Stimulated activated naive B cell treated with anti-CD40 and anti-IgM and Interleukin-4, amounts not matched to agents 10 μg/mL and 1 μg/mL and 100 μg/mL, for 72 hours (primary cell): ENCODE data around the gene ACVR1B.

Experiments
- ATAC-seq, 2 donors: fragments of 150-1000 bp; cut with Tn5 transposase; replicated peaks; 2 replicates each; pipeline ENCODE4 v1.10.0; 2021; ENCODE audit warnings: moderate library complexity in 1 of 2
- DNase-seq: peaks from one replicate; pipeline ENCODE4 v3.0.0; 2021
- H3K27ac Mint-ChIP-seq: one replicate; pipeline ENCODE4 v1.8.0; 2022; ENCODE audit warnings: mild to moderate bottlenecking, mixed read lengths
- H3K27me3 Mint-ChIP-seq, 2 donors: one replicate each; pipeline ENCODE4 v1.8.0; 2022; ENCODE audit warnings: mixed read lengths in 2 of 2
- H3K36me3 Mint-ChIP-seq, 2 donors: one replicate each; pipeline ENCODE4 v1.8.0; 2022; ENCODE audit warnings: mixed read lengths in 2 of 2, mild to moderate bottlenecking in 1 of 2
- H3K4me1 Mint-ChIP-seq, 2 donors: one replicate each; pipeline ENCODE4 v1.8.0; 2022; ENCODE audit warnings: mixed read lengths in 2 of 2, mild to moderate bottlenecking in 1 of 2
- H3K4me3 Mint-ChIP-seq, 2 donors: one replicate each; pipeline ENCODE4 v1.8.0; 2022; ENCODE audit warnings: mild to moderate bottlenecking in 2 of 2, mixed read lengths in 2 of 2, moderate library complexity in 1 of 2
- H3K9me3 Mint-ChIP-seq, 2 donors: one replicate each; pipeline ENCODE4 v1.8.0; 2022; ENCODE audit warnings: mixed read lengths in 2 of 2, mild to moderate bottlenecking in 1 of 2

Gene ACVR1B

DNA sequence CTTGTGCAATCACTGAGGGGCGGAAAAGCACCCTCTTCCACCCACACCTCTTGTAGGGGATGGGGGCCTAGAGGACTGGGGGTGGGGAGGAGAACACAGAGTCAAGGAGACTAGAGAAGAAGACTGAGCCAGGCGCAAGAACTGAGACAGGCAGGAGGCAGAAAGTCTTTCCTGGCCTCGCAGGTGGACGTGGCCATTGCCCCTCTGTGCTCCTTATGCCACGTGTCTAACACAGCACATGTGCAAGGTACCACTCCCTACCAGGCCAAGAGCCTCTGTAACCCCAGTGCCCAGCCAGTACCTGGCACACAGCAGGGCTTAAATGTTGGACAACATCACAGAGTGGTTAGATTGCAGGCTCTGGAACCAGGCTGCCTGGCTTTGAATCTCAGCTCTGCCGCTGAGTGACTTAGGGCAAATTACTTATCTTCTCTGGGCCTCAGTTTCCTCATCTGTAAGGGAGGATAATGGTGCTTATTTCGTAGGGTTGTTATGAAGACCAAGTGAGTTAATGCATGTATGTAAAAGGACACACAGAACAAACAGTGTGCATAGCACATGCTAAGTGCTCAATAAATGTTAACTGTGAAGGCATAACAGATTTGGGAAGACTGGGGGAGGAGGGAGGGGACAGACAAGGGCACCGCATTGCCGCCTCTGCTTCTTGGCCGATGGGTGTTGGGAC, 53.9 kb downstream of the ACVR1B start:
- Mint-ChIP-seq H3K9me3 (no peaks in the 10 kb centered on the region), H3K4me1 (peaks cover 46 to 67% of the 10 kb centered on the region in 2 donors), H3K4me3 (peak overlapping the region; percentile 93 to 97), H3K27ac (peak overlapping the region; percentile 99), H3K27me3 (no peaks in the 10 kb centered on the region), H3K36me3 (peaks cover 11 to 31% of the 10 kb centered on the region in 2 donors)
- no peak for ATAC-seq
- DNase-seq = no peak

DNA sequence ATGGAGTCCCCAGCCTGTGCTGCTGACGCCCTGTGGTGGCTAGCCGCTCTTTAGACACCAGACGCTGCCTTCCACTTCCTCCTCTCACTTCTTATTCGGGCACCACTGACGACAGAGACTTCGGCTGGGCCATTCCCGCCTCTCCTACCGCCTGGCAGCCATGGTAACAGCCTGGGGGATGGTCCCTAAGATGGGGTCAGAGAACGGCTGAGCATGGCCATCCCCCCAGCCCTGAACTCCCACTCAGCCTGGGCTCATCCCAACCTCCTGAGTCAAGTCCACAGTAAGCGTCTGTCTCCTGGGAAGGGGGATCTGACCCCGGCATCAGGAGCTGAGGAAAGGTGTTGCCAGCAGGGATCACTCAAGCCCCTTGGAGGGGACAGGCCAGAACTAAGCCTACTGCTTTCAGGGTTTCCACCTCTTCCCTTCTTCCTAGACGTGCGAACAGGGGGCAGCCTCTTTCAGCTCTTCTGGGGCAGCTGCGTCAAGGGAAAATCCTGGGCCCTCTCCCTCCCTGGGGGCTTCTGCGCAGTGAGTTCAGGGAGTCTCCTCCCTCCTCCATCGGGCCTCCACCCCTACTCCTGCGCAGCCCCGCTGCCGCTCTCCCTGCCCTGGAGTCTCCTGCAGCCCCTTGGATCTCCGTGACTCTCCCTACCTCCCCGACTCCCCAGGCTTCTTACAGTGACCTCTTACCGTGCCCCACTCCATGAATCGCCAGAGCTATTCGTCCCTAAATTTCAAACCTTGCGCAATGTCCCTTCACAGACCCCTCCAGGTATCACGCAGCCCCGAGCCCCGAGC, 54.6 kb downstream of the ACVR1B start:
- Mint-ChIP-seq H3K4me1 (peaks cover 46 to 75% of the 10 kb centered on the region in 2 donors), H3K36me3 (peaks cover 13 to 37% of the 10 kb centered on the region in 2 donors), H3K27ac (peak overlapping the region; percentile 99), H3K9me3 (no peaks in the 10 kb centered on the region), H3K4me3 (peak overlapping the region; percentile 93 to 97), H3K27me3 (no peaks in the 10 kb centered on the region)
- peak; percentile 84 for ATAC-seq
- peak; percentile 90 for DNase-seq

- H3K9me3 Mint-ChIP-seq = no peaks in the 10 kb centered on the region
- peak; percentile 87 for DNase-seq
- peak; percentile 39 to 60 for ATAC-seq
- H3K27ac Mint-ChIP-seq = peak within 1 kb of the TSS; percentile 99
- peaks cover 13 to 40% of the 10 kb centered on the region in 2 donors for H3K36me3 Mint-ChIP-seq
- no peaks in the 10 kb centered on the region for H3K27me3 Mint-ChIP-seq
- H3K4me1 Mint-ChIP-seq = peaks cover 46 to 77% of the 10 kb centered on the region in 2 donors
- H3K4me3 Mint-ChIP-seq = peak within 1 kb of the TSS; percentile 96 to 97
Observed at GRCh38 chr12:52006726-52007157, 55.2 kb downstream of the ACVR1B start, which contains the start of gene TAMALIN. TAMALIN (plus strand) TSS chr12:52006946; CDS start chr12:52007020, 74 bp downstream.

- H3K9me3 Mint-ChIP-seq = no peaks in the 10 kb centered on the region
- peak overlapping the region; percentile 96 to 97 for H3K4me3 Mint-ChIP-seq
- DNase-seq = peak; percentile 54
- peak overlapping the region; percentile 98 for H3K27ac Mint-ChIP-seq
- H3K36me3 Mint-ChIP-seq = peaks cover 13 to 43% of the 10 kb centered on the region in 2 donors
- H3K27me3 Mint-ChIP-seq = no peaks in the 10 kb centered on the region
- ATAC-seq = peak; percentile 22 to 30
- H3K4me1 Mint-ChIP-seq = peaks cover 46 to 77% of the 10 kb centered on the region in 2 donors
Observed at GRCh38 chr12:52007158-52007921, 55.8 kb downstream of the ACVR1B start.

DNA sequence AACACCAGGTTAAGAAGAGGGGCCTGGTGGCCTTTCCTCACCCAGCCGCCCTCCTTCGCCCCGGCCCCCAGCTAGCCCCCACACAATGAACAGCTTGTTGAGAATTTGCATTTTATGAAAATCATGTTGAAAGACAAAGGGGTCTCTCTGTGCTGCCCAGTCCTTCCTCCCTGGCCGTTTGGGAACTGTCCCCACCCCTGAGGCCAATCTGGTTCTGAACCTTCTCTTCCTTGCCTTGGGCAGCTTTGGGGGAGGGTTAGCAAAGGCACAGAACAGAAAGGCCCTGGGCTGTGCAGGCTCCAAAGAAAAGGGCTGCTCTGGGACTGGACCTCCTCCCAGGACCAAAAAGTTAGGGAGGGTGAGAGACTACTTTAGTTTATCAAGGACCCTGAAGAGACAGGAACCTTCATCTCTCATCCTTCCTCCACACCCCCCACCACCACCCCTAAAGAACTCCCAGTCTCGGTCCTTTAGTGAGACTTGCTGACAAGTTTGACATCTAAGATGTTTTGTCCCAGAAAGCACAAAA, 56.5 kb downstream of the ACVR1B start:
- peaks cover 46 to 77% of the 10 kb centered on the region in 2 donors for H3K4me1 Mint-ChIP-seq
- H3K27ac Mint-ChIP-seq = peak overlapping the region; percentile 98
- DNase-seq (no peak), ATAC-seq (no peak)
- H3K9me3 Mint-ChIP-seq = no peaks in the 10 kb centered on the region
- H3K36me3 Mint-ChIP-seq = peaks cover 13 to 43% of the 10 kb centered on the region in 2 donors
- peak overlapping the region; percentile 96 to 97 for H3K4me3 Mint-ChIP-seq
- H3K27me3 Mint-ChIP-seq = no peaks in the 10 kb centered on the region

- H3K4me3 Mint-ChIP-seq = peak overlapping the region; percentile 96 to 97
- no peaks in the 10 kb centered on the region for H3K27me3 Mint-ChIP-seq
- H3K4me1 Mint-ChIP-seq = peaks cover 38 to 66% of the 10 kb centered on the region in 2 donors
Observed at GRCh38 chr12:52009081-52009751, 57.7 kb downstream of the ACVR1B start.

DNA sequence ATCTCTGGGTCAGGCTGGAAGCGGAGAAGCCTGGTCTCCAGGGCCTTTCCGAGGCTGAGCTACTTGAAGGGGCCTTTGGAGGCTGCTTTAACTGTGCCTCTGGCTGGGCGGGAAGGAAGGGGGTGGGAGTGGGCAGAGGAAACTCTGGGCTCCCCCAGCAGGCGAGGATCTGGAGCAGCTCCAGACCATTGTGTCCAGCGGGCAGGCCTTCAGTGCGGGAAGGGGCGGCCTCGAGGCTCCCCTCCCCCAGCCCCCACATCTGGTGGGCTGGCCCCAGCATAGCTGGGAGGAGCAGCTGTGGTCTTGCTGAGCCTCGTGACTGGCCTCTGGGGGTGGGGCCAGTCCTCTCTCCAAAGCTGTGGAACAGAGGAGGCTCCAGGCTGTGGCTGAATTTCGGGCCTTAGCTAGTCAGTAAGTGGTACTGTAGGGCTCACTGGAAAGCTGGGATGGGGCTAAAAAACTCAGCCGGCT, 58.7 kb downstream of the ACVR1B start:
- no peak for DNase-seq
- no peaks in the 10 kb centered on the region for H3K27me3 Mint-ChIP-seq
- no peak for ATAC-seq
- H3K4me3 Mint-ChIP-seq = peak overlapping the region in 1 of 2 donors; percentile 48
- peak overlapping the region; percentile 59 for H3K27ac Mint-ChIP-seq
- H3K36me3 Mint-ChIP-seq = peaks cover 21 to 56% of the 10 kb centered on the region in 2 donors
- no peaks in the 10 kb centered on the region for H3K9me3 Mint-ChIP-seq
- H3K4me1 Mint-ChIP-seq = peaks cover 29 to 56% of the 10 kb centered on the region in 2 donors

More at GRCh38 chr12:52009081-52009751, 57.7 kb downstream of the ACVR1B start:
- H3K27ac Mint-ChIP-seq = peak overlapping the region; percentile 98
- H3K36me3 Mint-ChIP-seq = peaks cover 21 to 54% of the 10 kb centered on the region in 2 donors
- H3K9me3 Mint-ChIP-seq = no peaks in the 10 kb centered on the region
- ATAC-seq = no peak
- no peak for DNase-seq

GRCh38 chr12:52010692-52011601, 59.4 kb downstream of the ACVR1B start:
- Mint-ChIP-seq H3K27ac (no peak overlapping the region), H3K9me3 (no peaks in the 10 kb centered on the region), H3K4me3 (no peak overlapping the region), H3K27me3 (no peaks in the 10 kb centered on the region), H3K36me3 (peaks cover 27 to 62% of the 10 kb centered on the region in 2 donors), H3K4me1 (peaks cover 27 to 56% of the 10 kb centered on the region in 2 donors)
- no peak for DNase-seq
- ATAC-seq = no peak

DNA sequence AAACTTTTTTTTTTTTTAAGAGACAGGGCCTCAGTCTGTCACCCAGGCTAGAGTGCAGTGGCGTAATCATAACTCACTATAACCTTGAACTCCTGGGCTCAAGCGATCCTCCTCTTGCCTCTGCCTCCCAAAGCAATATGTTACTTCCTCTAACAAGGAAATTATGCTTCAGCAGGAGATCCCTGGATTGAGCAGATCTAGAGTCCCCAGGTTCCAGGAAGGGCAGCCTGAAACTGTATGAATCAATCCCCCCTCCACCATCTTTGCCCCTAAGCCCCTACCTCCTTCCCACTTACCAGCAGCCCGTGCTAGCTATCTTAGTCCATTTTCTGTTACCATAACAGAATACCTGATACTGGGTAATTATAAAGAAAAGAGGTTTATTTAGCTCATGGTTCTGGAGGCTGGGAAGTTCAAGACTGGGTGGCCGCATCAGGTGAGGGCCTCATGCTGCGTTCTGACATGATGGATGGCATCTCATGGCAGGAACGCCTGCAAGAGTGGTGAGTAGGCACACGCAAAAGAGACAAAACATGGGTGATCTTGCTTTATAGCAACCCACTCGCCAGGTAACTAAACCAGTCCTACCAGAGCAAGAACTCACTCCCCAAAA, 60.2 kb downstream of the ACVR1B start:
- ATAC-seq = no peak

GRCh38 chr12:52013626-52014310, 62.3 kb downstream of the ACVR1B start:
- Mint-ChIP-seq H3K27ac (no peak overlapping the region), H3K36me3 (peaks cover 31 to 57% of the 10 kb centered on the region in 2 donors), H3K4me3 (no peak overlapping the region), H3K9me3 (no peaks in the 10 kb centered on the region), H3K27me3 (no peaks in the 10 kb centered on the region), H3K4me1 (peaks cover 23 to 46% of the 10 kb centered on the region in 2 donors)
- DNase-seq (no peak), ATAC-seq (no peak)

More for the DNA sequence above, 60.2 kb downstream of the ACVR1B start:
- Mint-ChIP-seq H3K4me3 (no peak overlapping the region), H3K9me3 (no peaks in the 10 kb centered on the region), H3K27me3 (no peaks in the 10 kb centered on the region), H3K27ac (no peak overlapping the region), H3K36me3 (peaks cover 34 to 69% of the 10 kb centered on the region in 2 donors), H3K4me1 (peaks cover 26 to 57% of the 10 kb centered on the region in 2 donors)
- no peak for DNase-seq

DNA sequence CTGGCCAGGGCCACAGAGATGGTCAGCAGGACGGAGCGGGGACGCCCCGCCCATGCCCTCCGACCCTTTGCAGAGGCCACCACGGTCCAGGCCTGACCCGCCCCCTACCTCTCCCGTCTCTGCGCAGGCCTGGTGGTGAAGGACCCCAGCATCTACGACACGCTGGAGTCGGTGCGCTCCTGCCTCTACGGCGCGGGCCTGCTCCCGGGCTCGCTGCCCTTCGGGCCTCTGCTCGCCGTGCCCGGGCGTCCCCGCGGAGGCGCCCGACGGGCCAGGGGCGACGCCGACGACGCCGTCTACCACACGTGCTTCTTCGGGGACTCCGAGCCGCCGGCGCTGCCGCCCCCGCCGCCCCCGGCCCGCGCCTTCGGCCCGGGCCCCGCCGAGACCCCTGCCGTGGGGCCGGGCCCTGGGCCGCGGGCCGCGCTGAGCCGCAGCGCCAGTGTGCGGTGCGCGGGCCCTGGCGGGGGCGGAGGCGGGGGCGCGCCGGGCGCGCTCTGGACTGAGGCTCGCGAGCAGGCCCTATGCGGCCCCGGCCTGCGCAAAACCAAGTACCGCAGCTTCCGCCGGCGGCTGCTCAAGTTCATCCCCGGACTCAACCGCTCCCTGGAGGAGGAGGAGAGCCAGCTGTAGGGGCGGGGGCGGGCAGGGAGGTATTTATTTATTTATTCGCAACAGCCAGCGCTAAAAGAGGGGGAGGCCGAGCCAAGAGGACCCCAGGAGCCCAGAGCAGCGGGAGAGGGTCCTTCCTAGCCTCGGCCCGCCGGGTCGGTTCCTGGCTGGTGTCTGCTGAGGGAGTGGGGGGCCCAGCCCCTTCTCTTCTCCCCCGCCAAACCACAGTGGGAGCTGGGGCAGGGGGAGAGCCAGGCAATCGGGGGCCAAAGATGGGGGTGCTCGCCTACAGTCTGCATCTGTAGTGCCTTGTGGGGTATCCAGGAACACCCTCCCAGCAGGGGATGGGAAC, 63.4 kb downstream of the ACVR1B start:
- Mint-ChIP-seq H3K9me3 (no peaks in the 10 kb centered on the region), H3K4me3 (no peak overlapping the region), H3K27ac (no peak overlapping the region), H3K36me3 (peaks cover 31 to 46% of the 10 kb centered on the region in 2 donors), H3K27me3 (no peaks in the 10 kb centered on the region), H3K4me1 (peaks cover 16 to 35% of the 10 kb centered on the region in 2 donors)
- DNase-seq (no peak), ATAC-seq (no peak)
